H54 (cell line): ENCODE results near the gene PRKACG.

Source experiments
- DNase-seq: peaks from one replicate; pipeline ENCODE4 v3.0.0; 2011; ENCODE audit warnings: low spot score, mixed read lengths; ENCODE audit not compliant: insufficient read length
- FAIRE-seq: peaks from 3 replicates; lab custom pipeline; 2011; peaks lifted over from hg19 to GRCh38; lab: Jason Lieb, UNC
- POLR2A ChIP-seq: IDR thresholded peaks from 2 replicates; pipeline ENCODE4 v1.6.1; 2011; ENCODE audit warnings: low read depth, mild to moderate bottlenecking, low read length

PRKACG gene

GRCh38 chr9:68983008-68983411, 30.9 kb downstream of the PRKACG start:
- DNase-seq = no peak
- FAIRE-seq = no peak
- no peak for TF ChIP-seq POLR2A

GRCh38 chr9:68981789-68982188, 32.1 kb downstream of the PRKACG start:
- DNase-seq = no peak
- TF ChIP-seq POLR2A = no peak
- FAIRE-seq = no peak

GRCh38 chr9:68980341-68980914, 33.5 kb downstream of the PRKACG start:
- no peak for TF ChIP-seq POLR2A
- no peak for DNase-seq
- no peak for FAIRE-seq

- FAIRE-seq (no peak), DNase-seq (no peak)
- TF ChIP-seq POLR2A = no peak
Measured at GRCh38 chr9:68979538-68980314, 34.2 kb downstream of the PRKACG start.

- FAIRE-seq (no peak), DNase-seq (no peak)
- TF ChIP-seq POLR2A = no peak
Measured at GRCh38 chr9:68978501-68978900, 35.4 kb downstream of the PRKACG start.

- no peak for TF ChIP-seq POLR2A
- no peak for FAIRE-seq
Measured at GRCh38 chr9:68978066-68978465, 35.8 kb downstream of the PRKACG start.

GRCh38 chr9:68975365-68976043, 38.4 kb downstream of the PRKACG start:
- no peak for TF ChIP-seq POLR2A
- no peak for DNase-seq
- FAIRE-seq = no peak

More at GRCh38 chr9:68978066-68978465, 35.8 kb downstream of the PRKACG start:
- no peak for DNase-seq

GRCh38 chr9:68974901-68975300, 39.0 kb downstream of the PRKACG start:
- no peak for FAIRE-seq
- no peak for TF ChIP-seq POLR2A
- DNase-seq = no peak

- DNase-seq (no peak), FAIRE-seq (no peak)
- TF ChIP-seq POLR2A = no peak
Measured at GRCh38 chr9:68974431-68974830, 39.5 kb downstream of the PRKACG start.

- FAIRE-seq = no peak
- TF ChIP-seq POLR2A = no peak
- DNase-seq = no peak
Measured at GRCh38 chr9:68973619-68974018, 40.3 kb downstream of the PRKACG start.

- FAIRE-seq (no peak), DNase-seq (no peak)
- TF ChIP-seq POLR2A = no peak
Measured at GRCh38 chr9:68970151-68970550, 43.8 kb downstream of the PRKACG start.

GRCh38 chr9:68969538-68969937, 44.4 kb downstream of the PRKACG start:
- DNase-seq (no peak), FAIRE-seq (no peak)
- no peak for TF ChIP-seq POLR2A

- FAIRE-seq (no peak), DNase-seq (no peak)
- no peak for TF ChIP-seq POLR2A
Measured at GRCh38 chr9:68967800-68968199, 46.1 kb downstream of the PRKACG start.

- FAIRE-seq (no peak), DNase-seq (no peak)
- TF ChIP-seq POLR2A = no peak
Measured at GRCh38 chr9:68966496-68966944, 47.4 kb downstream of the PRKACG start.
